ENCODE measurements around the gene ADGRG6.

GRCh38 chr6:142455957-142456589 is 154.3 kb downstream of the ADGRG6 start:
- TF ChIP-seq, protein P1, sequence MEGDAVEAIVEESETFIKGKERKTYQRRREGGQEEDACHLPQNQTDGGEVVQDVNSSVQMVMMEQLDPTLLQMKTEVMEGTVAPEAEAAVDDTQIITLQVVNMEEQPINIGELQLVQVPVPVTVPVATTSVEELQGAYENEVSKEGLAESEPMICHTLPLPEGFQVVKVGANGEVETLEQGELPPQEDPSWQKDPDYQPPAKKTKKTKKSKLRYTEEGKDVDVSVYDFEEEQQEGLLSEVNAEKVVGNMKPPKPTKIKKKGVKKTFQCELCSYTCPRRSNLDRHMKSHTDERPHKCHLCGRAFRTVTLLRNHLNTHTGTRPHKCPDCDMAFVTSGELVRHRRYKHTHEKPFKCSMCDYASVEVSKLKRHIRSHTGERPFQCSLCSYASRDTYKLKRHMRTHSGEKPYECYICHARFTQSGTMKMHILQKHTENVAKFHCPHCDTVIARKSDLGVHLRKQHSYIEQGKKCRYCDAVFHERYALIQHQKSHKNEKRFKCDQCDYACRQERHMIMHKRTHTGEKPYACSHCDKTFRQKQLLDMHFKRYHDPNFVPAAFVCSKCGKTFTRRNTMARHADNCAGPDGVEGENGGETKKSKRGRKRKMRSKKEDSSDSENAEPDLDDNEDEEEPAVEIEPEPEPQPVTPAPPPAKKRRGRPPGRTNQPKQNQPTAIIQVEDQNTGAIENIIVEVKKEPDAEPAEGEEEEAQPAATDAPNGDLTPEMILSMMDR (IDR thresholded peaks at IDR 0.05 in 4 of 5, conservative IDR thresholded peaks at IDR 0.05 in 1 of 5): no peak
- TF ChIP-seq POLR2A (IDR thresholded peaks at IDR 0.05): no peak
